Astrocyte of the spinal cord (primary cell): Measurements from ENCODE around the gene CCDC102A.

Experiments used
- DNase-seq: peaks from one replicate; pipeline ENCODE4 v3.0.0; 2011; ENCODE audit warnings: low read depth, low spot score
- H3K4me3 ChIP-seq: 2 replicates; pipeline ENCODE4 v1.5.1; 2011; ENCODE audit warnings: low read depth, mild to moderate bottlenecking, low read length, moderate library complexity
- in situ Hi-C: cut with HindIII; loops from 2 replicates; pipeline ENCODE4 v1.10.0; 2017; ENCODE audit warnings: low sequenced_read_pairs
- TF ChIP-seq, protein P1 (sequence below): IDR thresholded peaks from 2 replicates; pipeline ENCODE4 v1.5.1; 2012; ENCODE audit warnings: low read depth, mild to moderate bottlenecking, low read length, inconsistent platforms

The CCDC102A gene

GRCh38 chr16:57518922-57519321 is 17.4 kb downstream of the CCDC102A start:
- TF ChIP-seq, protein P1, sequence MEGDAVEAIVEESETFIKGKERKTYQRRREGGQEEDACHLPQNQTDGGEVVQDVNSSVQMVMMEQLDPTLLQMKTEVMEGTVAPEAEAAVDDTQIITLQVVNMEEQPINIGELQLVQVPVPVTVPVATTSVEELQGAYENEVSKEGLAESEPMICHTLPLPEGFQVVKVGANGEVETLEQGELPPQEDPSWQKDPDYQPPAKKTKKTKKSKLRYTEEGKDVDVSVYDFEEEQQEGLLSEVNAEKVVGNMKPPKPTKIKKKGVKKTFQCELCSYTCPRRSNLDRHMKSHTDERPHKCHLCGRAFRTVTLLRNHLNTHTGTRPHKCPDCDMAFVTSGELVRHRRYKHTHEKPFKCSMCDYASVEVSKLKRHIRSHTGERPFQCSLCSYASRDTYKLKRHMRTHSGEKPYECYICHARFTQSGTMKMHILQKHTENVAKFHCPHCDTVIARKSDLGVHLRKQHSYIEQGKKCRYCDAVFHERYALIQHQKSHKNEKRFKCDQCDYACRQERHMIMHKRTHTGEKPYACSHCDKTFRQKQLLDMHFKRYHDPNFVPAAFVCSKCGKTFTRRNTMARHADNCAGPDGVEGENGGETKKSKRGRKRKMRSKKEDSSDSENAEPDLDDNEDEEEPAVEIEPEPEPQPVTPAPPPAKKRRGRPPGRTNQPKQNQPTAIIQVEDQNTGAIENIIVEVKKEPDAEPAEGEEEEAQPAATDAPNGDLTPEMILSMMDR: no peak
- H3K4me3 ChIP-seq: no peak overlapping the region
- DNase-seq: no peak
- in situ Hi-C loops: no loop called here

GRCh38 chr16:57518520-57518919 is 17.9 kb downstream of the CCDC102A start:
- in situ Hi-C loops: no loop called here
- TF ChIP-seq, protein P1: no peak
- no peak for DNase-seq
- H3K4me3 ChIP-seq: no peak overlapping the region

GRCh38 chr16:57517397-57518367 is 18.7 kb downstream of the CCDC102A start:
- no peak overlapping the region for H3K4me3 ChIP-seq
- TF ChIP-seq, protein P1: no peak
- in situ Hi-C loops: no loop called here

DNA sequence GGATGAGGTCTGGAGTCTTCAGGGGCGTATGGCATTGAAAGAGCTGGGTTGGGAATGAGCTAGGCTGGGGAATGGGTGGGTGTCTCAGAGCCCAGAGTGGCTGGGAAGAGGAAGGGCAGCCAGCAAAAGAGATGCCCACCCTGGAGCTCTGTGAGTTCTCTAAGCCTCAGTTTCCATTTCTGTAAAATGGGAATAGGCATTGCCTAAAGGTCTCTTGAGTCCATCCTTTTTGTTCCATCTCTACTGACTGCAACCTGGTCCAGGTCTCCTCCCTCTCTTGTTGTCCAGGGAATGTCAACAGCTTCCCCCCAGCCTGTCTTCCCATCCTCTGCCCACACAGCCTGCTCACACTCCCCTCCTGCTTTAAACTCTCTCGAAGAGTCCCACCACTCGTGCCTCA is 19.6 kb downstream of the CCDC102A start:
- DNase-seq: no peak
- TF ChIP-seq, protein P1: no peak
- in situ Hi-C loops: no loop called here
- no peak overlapping the region for H3K4me3 ChIP-seq

More at GRCh38 chr16:57517397-57518367, 18.7 kb downstream of the CCDC102A start:
- no peak for DNase-seq

GRCh38 chr16:57516176-57516725 is 20.1 kb downstream of the CCDC102A start:
- in situ Hi-C loops: no loop called here
- DNase-seq: no peak
- TF ChIP-seq, protein P1: no peak
- H3K4me3 ChIP-seq: no peak overlapping the region

GRCh38 chr16:57514791-57515600 is 21.4 kb downstream of the CCDC102A start:
- DNase-seq: no peak
- H3K4me3 ChIP-seq: no peak overlapping the region
- in situ Hi-C loops: no loop called here
- TF ChIP-seq, protein P1: no peak
